ENCODE measurements around the gene DAW1.

GRCh38 chr2:227865291-227865690 is 6.1 kb upstream of the DAW1 start:
- TF ChIP-seq POLR2AphosphoS5 (IDR thresholded peaks at IDR 0.05) (no peak), CTCF (IDR thresholded peaks at IDR 0.05) (no peak), POLR2A (IDR thresholded peaks at IDR 0.05) (no peak)

All from prostate gland (tissue), 2 donors.